ENCODE measurements around the gene EIF4A3.
"Not testable (repeated sequence)": the region's sequence is repeated elsewhere in the genome, so short reads cannot be mapped to it uniquely, and the experiment has no call there.

The EIF4A3 gene

GRCh38 chr17:80095038-80095843, 51.7 kb downstream of the EIF4A3 start:
- TF ChIP-seq CTCF (IDR thresholded peaks at IDR 0.05; ENCODE audit: low read depth, low read length) = no peak

GRCh38 chr17:80092959-80093358, 54.0 kb downstream of the EIF4A3 start:
- no peak overlapping the region for H3K4me3 ChIP-seq (ENCODE audit: low read depth, low read length)
- TF ChIP-seq CTCF (IDR thresholded peaks at IDR 0.05; ENCODE audit: low read depth, low read length) = no peak
- in situ Hi-C loops (cut with HindIII; ENCODE audit: low sequenced_read_pairs) = no loop called here
- no peak for DNase-seq (ENCODE audit: low read depth, low spot score)

More at GRCh38 chr17:80095038-80095843, 51.7 kb downstream of the EIF4A3 start:
- no peak overlapping the region for H3K4me3 ChIP-seq (ENCODE audit: low read depth, low read length)
- in situ Hi-C loops (cut with HindIII; ENCODE audit: low sequenced_read_pairs) = no loop called here
- DNase-seq (ENCODE audit: low read depth, low spot score) = no peak

- in situ Hi-C loops (cut with HindIII; ENCODE audit: low sequenced_read_pairs) = no loop called here
- no peak overlapping the region for H3K4me3 ChIP-seq (ENCODE audit: low read depth, low read length)
- TF ChIP-seq CTCF (IDR thresholded peaks at IDR 0.05; ENCODE audit: low read depth, low read length) = no peak
- DNase-seq (ENCODE audit: low read depth, low spot score) = no peak
Measured at GRCh38 chr17:80091376-80091775, 55.6 kb downstream of the EIF4A3 start.

- in situ Hi-C loops (cut with HindIII; ENCODE audit: low sequenced_read_pairs); DNase-seq (ENCODE audit: low read depth, low spot score): not testable (repeated sequence)
Measured at GRCh38 chr17:80090164-80090563, 56.8 kb downstream of the EIF4A3 start.

GRCh38 chr17:80089762-80090161, 57.2 kb downstream of the EIF4A3 start:
- no peak overlapping the region for H3K4me3 ChIP-seq (ENCODE audit: low read depth, low read length)
- DNase-seq (ENCODE audit: low read depth, low spot score) = no peak
- in situ Hi-C loops (cut with HindIII; ENCODE audit: low sequenced_read_pairs) = no loop called here
- no peak for TF ChIP-seq CTCF (IDR thresholded peaks at IDR 0.05; ENCODE audit: low read depth, low read length)

More at GRCh38 chr17:80090164-80090563, 56.8 kb downstream of the EIF4A3 start:
- H3K4me3 ChIP-seq (ENCODE audit: low read depth, low read length) = not testable (repeated sequence)

- no peak overlapping the region for H3K4me3 ChIP-seq (ENCODE audit: low read depth, low read length)
- in situ Hi-C loops (cut with HindIII; ENCODE audit: low sequenced_read_pairs) = no loop called here
- DNase-seq (ENCODE audit: low read depth, low spot score) = no peak
- TF ChIP-seq CTCF (IDR thresholded peaks at IDR 0.05; ENCODE audit: low read depth, low read length) = no peak
Measured at GRCh38 chr17:80087346-80088265, 59.3 kb downstream of the EIF4A3 start.

All from astrocyte of the spinal cord (primary cell).